Psoas muscle (tissue), 8 donors: ENCODE measurements around the gene TMBIM6. TPM values are rescaled to one million over a fixed set of nuclear protein-coding genes. Genes with fewer than 3 reads are reported as not detected.
"Not testable (repeated sequence)": the region's sequence is repeated elsewhere in the genome, so short reads cannot be mapped to it uniquely, and the experiment has no call there.

Source experiments
- ATAC-seq, 4 donors: fragments of 200-7000 bp; cut with Tn5 transposase; one replicate each; pipeline ENCODE4 v1.9.1; 2020; ENCODE audit warnings: moderate library complexity in 3 of 4, mild to moderate bottlenecking in 2 of 4
- DNase-seq, 2 donors: peaks; one replicate each; pipeline ENCODE4 v3.0.0-alpha.2; 2020
- H3K27ac ChIP-seq: fragments of 200-600 bp; one replicate; pipeline ENCODE4 v1.8.0; 2022
- H3K27me3 ChIP-seq, 3 donors: fragments of 200-600 bp in 1 of 3; one replicate each; pipeline versions ENCODE4 v1.6.1 to v1.8.0; 2013 to 2022; ENCODE audit warnings: low read length in 2 of 3, mild to moderate bottlenecking in 2 of 3, moderate library complexity in 1 of 3; ENCODE audit not compliant: insufficient read depth in 3 of 3
- H3K36me3 ChIP-seq, 2 donors: fragments of 200-600 bp in 1 of 2; one replicate each; pipeline versions ENCODE4 v1.6.1 to v1.8.0; 2013 to 2022; ENCODE audit warnings: low read depth in 1 of 2, mild to moderate bottlenecking in 1 of 2, moderate library complexity in 1 of 2; ENCODE audit not compliant: insufficient read depth in 1 of 2
- H3K4me1 ChIP-seq: fragments of 200-600 bp; one replicate; pipeline ENCODE4 v1.8.0; 2022
- H3K4me3 ChIP-seq: fragments of 200-600 bp; one replicate; pipeline ENCODE4 v1.8.0; 2022; ENCODE audit warnings: mild to moderate bottlenecking
- H3K9me3 ChIP-seq: fragments of 200-600 bp; one replicate; pipeline ENCODE4 v1.8.0; 2022
- CTCF ChIP-seq: fragments of 200-600 bp; IDR thresholded peaks from one replicate; pipeline ENCODE4 v1.8.0; 2022; ENCODE audit warnings: antibody characterized with exemption
- WGBS, 3 donors: extraction: QIAGEN DNeasy Blood & Tissue Kit; methylation state at CpG; one replicate each; pipeline versions ENCODE4 v1.1.6 to v1.1.7; 2013; 5-methylcytosine and 5-hydroxymethylcytosine counted together
- intact Hi-C, 2 donors: fragments of 100-400 bp; cut with DNase I; formaldehyde crosslinking; loops; one replicate each; pipeline versions ENCODE4 v1.11.0 to v1.14.2; 2022
- polyA plus RNA-seq, 3 donors: library from polyadenylated mRNA; stranded (reverse); fragments of 200-250 nt; gene quantifications; one replicate each; pipeline ENCODE4 v1.2.3, GENCODE V29; 2013
- total RNA-seq, 4 donors: library from RNA; stranded (reverse); fragmentation: NEBNext Ultra II Directional in 2 of 4; extraction: Animal tissue kit (Norgen Biotek cat#: 25700) in 2 of 4; gene quantifications; one replicate each; pipeline versions ENCODE4 v1.2.1 to v1.2.4, GENCODE V29; 2021 to 2023
- donor health status: healthy with polysubstance abuse.
- donor health status: DM: no; HTN: no; CAD: no; lungs with moderate emphysema.
- donor health status: Bipolar disorder and iron deficiency.
- donor health status: healthy.
- donor health status: DM: yes; HTN: yes; CAD: no.
- donor health status: DM: no; HTN: no; CAD: no.
- donor health status: DM: no; HTN: no; CAD: no.
- donor health status: DM: yes; HTN: yes; CAD: no.

The TMBIM6 gene
- total and polyA plus RNA-seq, 7 donors = 164 to 317 (median 243) TPM

GRCh38 chr12:49707812-49708147 lies 33.6 kb upstream of the TMBIM6 start:
- intact Hi-C loops = loop anchor here (1.0 to 5.0 kb wide), 2 partner anchors 35 to 63 kb away; no protein-coding TSS in a partner anchor
- 30 to 38% (median 36%) methylated on average over 11 of the region's 11 CpGs for WGBS, 3 donors
- H3K27ac ChIP-seq = no peak overlapping the region

GRCh38 chr12:49708851-49709250 lies 32.5 kb upstream of the TMBIM6 start:
- no peaks in the 10 kb centered on the region for H3K36me3 ChIP-seq
- no peak for DNase-seq
- peaks cover 0 to 53% (median 3%) of the 10 kb centered on the region in 3 donors for H3K27me3 ChIP-seq
- ATAC-seq = no peak
- H3K4me1 ChIP-seq = peaks cover 6% of the 10 kb centered on the region
- H3K27ac ChIP-seq = no peak overlapping the region
- WGBS, 3 donors = 95 to 97% (median 95%) methylated on average over 3 of the region's 3 CpGs
- no peak overlapping the region for H3K4me3 ChIP-seq
- TF ChIP-seq CTCF = no peak
- intact Hi-C loops = loop anchor here in 1 of 2 donors (5.0 kb wide), 1 partner anchor 37 kb away; no protein-coding TSS in a partner anchor
- no peaks in the 10 kb centered on the region for H3K9me3 ChIP-seq

More at GRCh38 chr12:49707812-49708147, 33.6 kb upstream of the TMBIM6 start:
- TF ChIP-seq CTCF = no peak
- no peaks in the 10 kb centered on the region for H3K36me3 ChIP-seq
- DNase-seq = no peak
- H3K27me3 ChIP-seq = peaks cover 0 to 53% (median 3%) of the 10 kb centered on the region in 3 donors
- ATAC-seq = no peak
- H3K9me3 ChIP-seq = no peaks in the 10 kb centered on the region
- peaks cover 17% of the 10 kb centered on the region for H3K4me1 ChIP-seq
- peak overlapping the region; percentile 79 for H3K4me3 ChIP-seq

- DNase-seq, intact Hi-C loops, H3K27ac ChIP-seq, H3K4me3 ChIP-seq, H3K9me3 ChIP-seq, H3K36me3 ChIP-seq, ATAC-seq, H3K4me1 ChIP-seq: not testable (repeated sequence)
- H3K27me3 ChIP-seq = peaks cover 0 to 39% (median 2%) of the 10 kb centered on the region in 3 donors
- WGBS, 3 donors = 94 to 100% (median 98%) methylated on average over 3 of the region's 3 CpGs
Measured at GRCh38 chr12:49713952-49714351, 27.4 kb upstream of the TMBIM6 start.

- intact Hi-C loops = no loop called here
- ATAC-seq (no peak), DNase-seq (no peak)
- WGBS, 3 donors = 57 to 80% (median 61%) methylated on average over 2 of the region's 2 CpGs
- Histone ChIP-seq H3K4me1 (no peaks in the 10 kb centered on the region), H3K9me3 (no peaks in the 10 kb centered on the region), H3K27me3 (peaks cover 0 to 21% (median 2%) of the 10 kb centered on the region in 3 donors), H3K27ac (no peak overlapping the region), H3K36me3 (no peaks in the 10 kb centered on the region), H3K4me3 (no peak overlapping the region)
- no peak for TF ChIP-seq CTCF
Measured at GRCh38 chr12:49716553-49716952, 24.8 kb upstream of the TMBIM6 start.

- 84 to 95% (median 89%) methylated on average over 3 of the region's 3 CpGs for WGBS, 3 donors
- H3K4me1 ChIP-seq = not testable (repeated sequence)
Measured at GRCh38 chr12:49717800-49718199, 23.6 kb upstream of the TMBIM6 start.

GRCh38 chr12:49720214-49720613 lies 21.1 kb upstream of the TMBIM6 start:
- H3K27me3 ChIP-seq = peaks cover 0 to 2% (median under 1%) of the 10 kb centered on the region in 3 donors
- H3K4me3 ChIP-seq = no peak overlapping the region
- no peaks in the 10 kb centered on the region for H3K4me1 ChIP-seq
- no peak overlapping the region for H3K27ac ChIP-seq
- no peak for TF ChIP-seq CTCF
- ATAC-seq (no peak), DNase-seq (no peak)
- no peaks in the 10 kb centered on the region for H3K36me3 ChIP-seq
- H3K9me3 ChIP-seq = no peaks in the 10 kb centered on the region
- WGBS, 3 donors = 33 to 40% (median 34%) methylated on average over 1 of the region's 1 CpG
- intact Hi-C loops = no loop called here

More at GRCh38 chr12:49717800-49718199, 23.6 kb upstream of the TMBIM6 start:
- H3K27ac ChIP-seq, H3K9me3 ChIP-seq, H3K4me3 ChIP-seq, DNase-seq, intact Hi-C loops, H3K36me3 ChIP-seq, ATAC-seq: not testable (repeated sequence)
- peaks cover 0 to 17% (median 2%) of the 10 kb centered on the region in 3 donors for H3K27me3 ChIP-seq

GRCh38 chr12:49721355-49721754 lies 20.0 kb upstream of the TMBIM6 start:
- ATAC-seq, H3K4me1 ChIP-seq, H3K27me3 ChIP-seq, DNase-seq, H3K9me3 ChIP-seq, H3K36me3 ChIP-seq, H3K4me3 ChIP-seq, H3K27ac ChIP-seq, intact Hi-C loops: not testable (repeated sequence)
- 81 to 86% (median 82%) methylated on average over 3 of the region's 3 CpGs for WGBS, 3 donors
